Measurements from ENCODE around the gene ANP32E. TPM values are rescaled to one million over a fixed set of nuclear protein-coding genes. Genes with fewer than 3 reads are reported as not detected.

ANP32E gene
- total and polyA plus RNA-seq, 2 donors (not counting 1 experiment from before 2014, with no cell fraction given) = 5.1 to 47.1 TPM

DNA sequence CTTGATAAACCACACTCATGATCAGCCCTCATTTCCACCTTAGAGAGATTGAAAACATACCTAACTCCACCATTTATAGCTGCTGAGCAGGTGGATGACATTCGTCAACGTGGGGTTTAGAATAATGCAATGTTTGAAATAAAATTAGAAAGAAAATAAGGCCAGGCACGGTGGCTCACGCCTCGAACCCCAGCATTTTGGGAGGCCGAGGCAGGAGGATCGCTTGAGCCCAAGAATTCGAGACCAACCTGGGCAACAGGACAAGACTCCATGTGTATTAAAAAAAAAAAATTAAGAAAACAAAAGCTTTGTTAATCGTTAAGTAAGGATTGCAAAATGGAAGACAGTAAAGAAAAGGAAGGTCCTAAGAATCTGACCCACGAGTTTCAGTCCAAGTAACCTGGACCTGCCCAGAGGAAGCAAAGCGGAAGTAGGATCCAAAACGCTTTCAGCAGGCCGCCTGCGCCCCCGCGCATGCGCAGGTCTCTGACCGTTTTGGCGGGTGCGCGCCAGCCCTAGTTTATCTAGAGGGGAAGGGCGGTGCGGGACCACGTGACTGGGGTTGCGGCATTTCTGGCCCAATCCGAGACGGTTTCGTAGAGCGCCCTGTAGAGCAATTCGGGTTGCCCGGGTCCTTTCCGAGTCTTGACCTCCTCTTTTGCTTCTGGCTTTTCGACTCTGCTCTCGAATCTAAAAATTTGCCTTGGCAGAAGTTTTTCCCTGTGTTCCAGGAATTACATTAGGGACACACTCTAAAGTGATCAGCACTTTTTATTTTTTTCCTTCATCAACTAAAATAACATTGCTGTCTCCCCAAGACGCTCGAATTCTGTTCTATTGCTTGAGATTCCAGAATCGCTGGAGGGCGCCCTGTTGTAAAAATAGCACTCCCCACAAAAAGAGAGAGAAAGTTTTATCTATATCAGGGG, 22.5 kb downstream of the ANP32E start:
- peak overlapping the region; percentile 51 to 89 (median 70) for H3K4me3 ChIP-seq (ENCODE audit: control extremely low read depth in 1 of 5, extremely low read depth in 1 of 5, insufficient read depth in 1 of 5, low read depth in 2 of 5, low read length in 4 of 5)
- H3K27ac ChIP-seq (ENCODE audit: low read length in 2 of 2) = peak overlapping the region; percentile 73 to 74
- ATAC-seq (ENCODE audit: low read depth) (peak; percentile 99), DNase-seq (peak; percentile 94)
- ChIA-PET CTCF (interaction anchor here (0.6 to 3.2 kb wide), 6 partner anchors 20 to 251 kb away, joined by 3 to 10 read pairs (median 4); no protein-coding TSS in a partner anchor), POLR2A (interaction anchor here (0.5 to 2.8 kb wide), 3 partner anchors 20 to 26 kb away, joined by 3 to 19 read pairs (median 4); no protein-coding TSS in a partner anchor)
- H4K20me1 ChIP-seq (ENCODE audit: control insufficient read depth, insufficient read depth, low read length, poor library complexity, severe bottlenecking) = no peaks in the 10 kb centered on the region
- Mint-ChIP-seq H3K27me3 (no peaks in the 10 kb centered on the region), H3K27ac (peak overlapping the region; percentile 95), H3K9me3 (ENCODE audit: insufficient read depth) (no peaks in the 10 kb centered on the region), H3K4me1 (peaks cover 16% of the 10 kb centered on the region), H3K4me3 (peak overlapping the region; percentile 93)
- H2AFZ ChIP-seq (ENCODE audit: insufficient read depth, low read depth, low read length, poor library complexity, severe bottlenecking) = peak overlapping the region; percentile 70
- TF ChIP-seq EZH2 (IDR thresholded peaks at IDR 0.05; ENCODE audit: borderline replicate concordance, insufficient read depth, low read depth, low read length, poor library complexity, severe bottlenecking) (no peak), CTCF (IDR thresholded peaks at IDR 0.05) (peak; percentile 60)
- H3K27me3 ChIP-seq (replicated peaks in 1 of 4; ENCODE audit: control extremely low read depth in 1 of 4, control insufficient read depth in 3 of 4, insufficient read depth in 4 of 4, low read length in 3 of 4) = no peaks in the 10 kb centered on the region
- intact Hi-C loops (cut with micrococcal nuclease) = loop anchor here (1.0 kb wide), 2 partner anchors 23 to 26 kb away; partner anchors contain the start of gene ANP32E
- H3K9ac ChIP-seq (ENCODE audit: low read length) = peak overlapping the region; percentile 68
- whole genome bisulfite sequencing (ENCODE audit: insufficient coverage) = 15% methylated on average over 34 of the region's 38 CpGs
- H3K4me1 ChIP-seq (ENCODE audit: control insufficient read depth in 2 of 2, insufficient read depth in 2 of 2, low read length in 2 of 2) = peaks cover 6 to 13% of the 10 kb centered on the region in 2 donors
- H3K4me2 ChIP-seq (replicated peaks; ENCODE audit: low read depth, low read length, poor library complexity, severe bottlenecking) = peak overlapping the region; percentile 72
- H3K79me2 ChIP-seq (ENCODE audit: control insufficient read depth, insufficient read depth, low read length) = no peaks in the 10 kb centered on the region
- H3K36me3 ChIP-seq (replicated peaks in 1 of 2; ENCODE audit: control extremely low read depth in 1 of 2, control insufficient read depth in 1 of 2, extremely low read depth in 1 of 2, insufficient read depth in 2 of 2, low read length in 1 of 2) = no peaks in the 10 kb centered on the region
- H3K9me3 ChIP-seq (ENCODE audit: control extremely low read depth in 1 of 3, control insufficient read depth in 2 of 3, insufficient read depth in 1 of 3, low read length in 2 of 3) = peaks cover 0 to 2% (median 0%) of the 10 kb centered on the region in 3 donors
